ENCODE measurements around the gene PIK3C2B.

The PIK3C2B gene

DNA sequence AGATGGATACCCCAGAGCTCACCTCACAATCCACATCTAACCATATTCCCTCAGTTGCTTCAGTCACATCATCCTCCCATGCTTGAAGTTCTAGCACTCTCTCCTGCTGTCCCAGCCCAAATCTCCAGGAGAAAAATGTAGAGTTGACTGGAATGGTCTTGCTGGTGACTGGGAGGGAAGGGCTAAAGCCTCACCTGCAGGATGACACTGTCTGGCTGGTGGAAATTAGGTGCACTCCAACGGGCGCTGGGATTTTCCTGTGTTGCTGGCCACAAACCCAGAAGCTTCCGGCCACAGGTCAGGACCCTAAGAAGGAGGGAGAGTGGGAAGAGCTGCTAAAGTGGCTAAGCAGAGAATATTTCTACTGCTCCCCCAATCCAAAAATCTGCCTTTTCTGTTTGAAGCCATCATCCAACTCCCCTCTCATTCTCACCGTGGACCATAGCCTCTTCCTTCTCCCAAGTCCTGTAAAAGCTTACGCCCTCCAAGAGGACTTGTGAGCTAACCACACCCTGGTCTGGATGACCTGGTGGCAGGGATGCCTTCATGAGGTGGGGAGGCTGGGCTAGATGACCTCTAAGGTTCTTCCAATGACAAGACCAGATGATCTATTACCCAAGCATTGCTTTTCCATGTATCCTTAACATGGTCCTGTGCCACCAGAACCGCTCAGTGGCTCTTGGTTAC is 45.5 kb downstream of the PIK3C2B start:
- Histone ChIP-seq H3K9me3 (ENCODE audit: control insufficient read depth, low read length) (no peaks in the 10 kb centered on the region), H2AFZ (no peak overlapping the region), H3K4me1 (no peaks in the 10 kb centered on the region), H3K79me2 (no peaks in the 10 kb centered on the region), H3K9ac (no peak overlapping the region), H3K4me3 (ENCODE audit: low read depth, low read length) (no peak overlapping the region), H3K27ac (no peak overlapping the region), H3K4me2 (ENCODE audit: low read length) (no peak overlapping the region), H3K27me3 (ENCODE audit: control insufficient read depth, insufficient read depth, low read length) (no peaks in the 10 kb centered on the region), H3K36me3 (ENCODE audit: control insufficient read depth, insufficient read depth, low read length) (no peaks in the 10 kb centered on the region)
- TF ChIP-seq, protein P1, sequence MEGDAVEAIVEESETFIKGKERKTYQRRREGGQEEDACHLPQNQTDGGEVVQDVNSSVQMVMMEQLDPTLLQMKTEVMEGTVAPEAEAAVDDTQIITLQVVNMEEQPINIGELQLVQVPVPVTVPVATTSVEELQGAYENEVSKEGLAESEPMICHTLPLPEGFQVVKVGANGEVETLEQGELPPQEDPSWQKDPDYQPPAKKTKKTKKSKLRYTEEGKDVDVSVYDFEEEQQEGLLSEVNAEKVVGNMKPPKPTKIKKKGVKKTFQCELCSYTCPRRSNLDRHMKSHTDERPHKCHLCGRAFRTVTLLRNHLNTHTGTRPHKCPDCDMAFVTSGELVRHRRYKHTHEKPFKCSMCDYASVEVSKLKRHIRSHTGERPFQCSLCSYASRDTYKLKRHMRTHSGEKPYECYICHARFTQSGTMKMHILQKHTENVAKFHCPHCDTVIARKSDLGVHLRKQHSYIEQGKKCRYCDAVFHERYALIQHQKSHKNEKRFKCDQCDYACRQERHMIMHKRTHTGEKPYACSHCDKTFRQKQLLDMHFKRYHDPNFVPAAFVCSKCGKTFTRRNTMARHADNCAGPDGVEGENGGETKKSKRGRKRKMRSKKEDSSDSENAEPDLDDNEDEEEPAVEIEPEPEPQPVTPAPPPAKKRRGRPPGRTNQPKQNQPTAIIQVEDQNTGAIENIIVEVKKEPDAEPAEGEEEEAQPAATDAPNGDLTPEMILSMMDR (IDR thresholded peaks at IDR 0.05), result no peak

DNA sequence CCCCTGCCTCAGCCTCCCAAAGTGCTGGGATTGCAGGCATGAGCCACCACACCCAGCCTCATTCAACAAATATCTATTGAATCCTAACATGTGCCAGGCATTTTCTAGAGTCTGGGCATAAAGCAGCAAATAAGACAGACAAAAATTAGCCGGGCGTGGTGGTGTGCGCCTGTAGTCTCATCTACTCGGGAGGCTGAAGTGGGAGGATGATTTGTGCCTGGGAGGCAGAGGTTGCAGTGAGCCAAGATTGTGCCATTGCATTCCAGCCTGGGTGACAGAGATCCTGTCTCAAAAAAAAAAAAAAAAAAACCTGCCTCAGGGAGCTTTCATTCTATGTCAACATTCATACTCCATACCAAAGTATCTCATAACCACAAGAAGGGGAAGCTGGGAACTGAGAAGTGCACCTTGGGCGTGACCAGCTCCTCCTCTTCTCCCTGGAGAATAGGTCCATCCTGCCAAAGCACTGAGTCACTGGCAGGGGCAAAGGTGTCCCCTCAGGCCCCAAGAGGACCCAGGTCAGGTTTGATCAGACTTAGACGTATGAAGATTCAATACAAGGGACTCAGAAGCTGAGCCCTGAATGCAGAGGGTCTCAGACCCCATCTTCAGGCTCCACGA is 46.2 kb downstream of the PIK3C2B start:
- H3K36me3 ChIP-seq (ENCODE audit: control insufficient read depth, insufficient read depth, low read length), result no peaks in the 10 kb centered on the region
- no peaks in the 10 kb centered on the region for H3K79me2 ChIP-seq
- TF ChIP-seq, protein P1 (IDR thresholded peaks at IDR 0.05), result no peak
- no peaks in the 10 kb centered on the region for H3K9me3 ChIP-seq (ENCODE audit: control insufficient read depth, low read length)
- no peaks in the 10 kb centered on the region for H3K27me3 ChIP-seq (ENCODE audit: control insufficient read depth, insufficient read depth, low read length)
- H3K27ac ChIP-seq, result no peak overlapping the region
- no peak overlapping the region for H2AFZ ChIP-seq
- H3K4me1 ChIP-seq, result no peaks in the 10 kb centered on the region
- H3K9ac ChIP-seq, result no peak overlapping the region
- no peak overlapping the region for H3K4me2 ChIP-seq (ENCODE audit: low read length)
- H3K4me3 ChIP-seq (ENCODE audit: low read depth, low read length), result no peak overlapping the region

DNA sequence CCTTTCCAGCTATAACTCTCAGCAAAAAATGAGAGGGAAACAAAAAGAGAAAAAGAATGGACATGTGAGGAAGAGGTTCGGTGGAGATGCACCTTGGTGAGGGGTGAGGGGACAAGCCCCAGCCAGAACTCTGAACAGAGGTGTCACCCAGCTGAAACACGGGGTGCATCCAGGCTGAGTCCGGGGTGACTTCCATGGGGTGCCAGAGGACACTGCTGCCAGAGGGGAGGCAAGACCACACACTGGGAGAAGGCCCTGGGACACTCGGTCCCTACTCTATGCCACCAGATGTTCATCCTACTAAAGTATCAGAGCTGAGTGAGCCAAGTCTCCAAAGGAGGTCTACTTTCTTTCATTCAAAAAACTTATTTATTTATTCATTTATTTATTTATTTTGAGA is 46.9 kb downstream of the PIK3C2B start:
- TF ChIP-seq, protein P1 (IDR thresholded peaks at IDR 0.05), result no peak
- Histone ChIP-seq H3K27me3 (ENCODE audit: control insufficient read depth, insufficient read depth, low read length) (no peaks in the 10 kb centered on the region), H3K4me3 (ENCODE audit: low read depth, low read length) (no peak overlapping the region), H3K4me2 (ENCODE audit: low read length) (no peak overlapping the region), H3K36me3 (ENCODE audit: control insufficient read depth, insufficient read depth, low read length) (no peaks in the 10 kb centered on the region), H3K27ac (no peak overlapping the region), H2AFZ (no peak overlapping the region), H3K9ac (no peak overlapping the region), H3K4me1 (no peaks in the 10 kb centered on the region), H3K79me2 (no peaks in the 10 kb centered on the region), H3K9me3 (ENCODE audit: control insufficient read depth, low read length) (no peaks in the 10 kb centered on the region)

DNA sequence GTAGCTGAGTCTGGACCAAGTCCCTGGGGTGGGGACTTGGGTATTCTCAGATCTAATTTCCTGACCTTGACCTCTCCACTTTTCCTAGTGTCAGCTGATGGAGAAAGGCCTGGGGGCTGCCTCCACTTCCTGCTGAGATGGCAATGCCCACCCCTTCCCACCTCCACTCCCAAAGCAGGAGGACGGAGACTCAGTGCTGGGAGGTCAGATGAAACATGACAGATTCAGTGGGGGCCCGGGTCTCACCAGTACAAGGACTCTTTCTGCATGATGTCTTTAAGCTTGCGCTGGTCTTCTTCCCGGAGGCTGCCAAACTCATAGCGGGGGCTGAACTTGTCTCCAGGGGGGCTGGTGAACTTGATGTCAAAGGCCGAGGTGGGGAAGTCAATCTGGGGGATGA is 47.4 kb downstream of the PIK3C2B start:
- H3K79me2 ChIP-seq, result no peaks in the 10 kb centered on the region
- no peaks in the 10 kb centered on the region for H3K4me1 ChIP-seq
- no peaks in the 10 kb centered on the region for H3K27me3 ChIP-seq (ENCODE audit: control insufficient read depth, insufficient read depth, low read length)
- H3K9ac ChIP-seq, result no peak overlapping the region
- no peaks in the 10 kb centered on the region for H3K36me3 ChIP-seq (ENCODE audit: control insufficient read depth, insufficient read depth, low read length)
- no peak overlapping the region for H3K27ac ChIP-seq
- H3K9me3 ChIP-seq (ENCODE audit: control insufficient read depth, low read length), result no peaks in the 10 kb centered on the region
- H3K4me2 ChIP-seq (ENCODE audit: low read length), result no peak overlapping the region
- H3K4me3 ChIP-seq (ENCODE audit: low read depth, low read length), result no peak overlapping the region
- TF ChIP-seq, protein P1 (IDR thresholded peaks at IDR 0.05), result no peak
- H2AFZ ChIP-seq, result no peak overlapping the region

All from parathyroid adenoma (tissue), 2 donors.